SH-SY5Y (cell line): ENCODE results near the gene ANTXR1.

Experiments
- GATA2 ChIP-seq: IDR thresholded peaks from 2 replicates; pipeline ENCODE4 v1.6.1; 2011; ENCODE audit warnings: mild to moderate bottlenecking, low read depth, low read length
- GATA3 ChIP-seq: IDR thresholded peaks from 2 replicates; pipeline ENCODE4 v1.6.1; 2011; ENCODE audit warnings: low read depth, mild to moderate bottlenecking, low read length, moderate library complexity

The ANTXR1 gene

DNA sequence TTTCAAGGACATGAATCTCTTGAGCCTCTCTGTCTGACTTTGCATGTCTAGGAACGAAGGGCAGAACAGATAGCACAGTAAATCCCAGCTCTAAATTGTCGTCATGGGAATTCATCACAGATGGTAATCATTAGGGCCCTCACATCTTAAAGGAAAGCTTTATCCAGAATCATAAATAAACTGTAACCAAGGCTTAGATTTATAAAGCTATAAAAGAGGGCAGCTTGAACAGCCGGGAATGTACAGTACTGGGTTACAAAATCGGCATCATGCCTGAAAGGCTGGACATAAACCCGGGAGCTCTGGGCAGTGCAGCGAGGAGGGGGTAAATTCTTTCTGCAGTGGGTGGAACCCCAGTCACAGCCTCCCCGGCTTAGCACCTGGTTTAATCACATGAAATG, 229.7 kb downstream of the ANTXR1 start:
- TF ChIP-seq GATA2 (no peak), GATA3 (no peak)

DNA sequence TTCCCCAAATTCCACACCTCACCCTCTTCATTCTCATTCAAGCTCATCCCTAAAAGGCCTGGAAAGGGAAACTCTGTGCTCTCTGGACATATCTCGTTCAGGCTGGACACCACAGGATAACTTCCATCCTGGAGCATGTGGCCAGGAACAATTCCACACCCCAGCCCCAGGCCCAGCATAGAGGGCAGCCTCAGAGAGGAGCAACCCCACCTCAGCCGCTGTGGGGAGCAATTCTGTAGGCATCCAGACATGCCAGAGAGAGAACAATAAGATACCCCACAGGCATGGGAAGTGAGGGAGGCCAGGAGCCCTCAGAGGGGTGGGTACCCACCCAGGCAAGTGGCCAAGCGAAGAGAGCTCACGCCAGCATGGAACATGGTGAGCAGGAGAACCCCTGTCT, 230.7 kb downstream of the ANTXR1 start:
- TF ChIP-seq GATA3 (no peak), GATA2 (no peak)

DNA sequence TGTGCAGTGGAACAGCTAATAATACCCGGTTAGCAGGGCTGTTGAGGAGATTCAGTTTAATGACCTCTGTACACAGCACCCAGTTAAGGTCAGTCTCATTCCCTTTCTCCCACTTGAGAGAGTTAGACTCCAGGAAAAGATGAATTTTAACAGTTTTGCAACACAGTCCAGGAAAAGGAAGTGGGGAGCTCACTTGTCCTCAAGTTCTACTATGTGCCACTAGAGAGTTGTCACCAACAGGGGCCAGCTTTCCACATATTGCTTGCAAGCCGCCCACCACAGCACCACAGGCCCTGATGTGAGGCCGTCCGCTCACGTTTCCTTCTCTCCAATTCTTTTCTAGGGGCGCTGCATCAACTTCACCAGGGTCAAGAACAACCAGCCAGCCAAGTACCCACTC, 231.9 kb downstream of the ANTXR1 start:
- TF ChIP-seq GATA3: no peak

DNA sequence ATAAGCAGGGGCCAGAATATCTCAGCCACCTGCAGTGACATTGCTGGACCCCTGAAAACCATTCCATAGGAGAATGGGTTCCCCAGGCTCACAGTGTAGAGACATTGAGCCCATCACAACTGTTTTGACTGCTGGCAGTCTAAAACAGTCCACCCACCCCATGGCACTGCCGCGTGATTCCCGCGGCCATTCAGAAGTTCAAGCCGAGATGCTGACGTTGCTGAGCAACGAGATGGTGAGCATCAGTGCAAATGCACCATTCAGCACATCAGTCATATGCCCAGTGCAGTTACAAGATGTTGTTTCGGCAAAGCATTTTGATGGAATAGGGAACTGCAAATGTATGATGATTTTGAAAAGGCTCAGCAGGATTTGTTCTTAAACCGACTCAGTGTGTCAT, 234.6 kb downstream of the ANTXR1 start:
- no peak for TF ChIP-seq GATA3
- TF ChIP-seq GATA2: no peak

DNA sequence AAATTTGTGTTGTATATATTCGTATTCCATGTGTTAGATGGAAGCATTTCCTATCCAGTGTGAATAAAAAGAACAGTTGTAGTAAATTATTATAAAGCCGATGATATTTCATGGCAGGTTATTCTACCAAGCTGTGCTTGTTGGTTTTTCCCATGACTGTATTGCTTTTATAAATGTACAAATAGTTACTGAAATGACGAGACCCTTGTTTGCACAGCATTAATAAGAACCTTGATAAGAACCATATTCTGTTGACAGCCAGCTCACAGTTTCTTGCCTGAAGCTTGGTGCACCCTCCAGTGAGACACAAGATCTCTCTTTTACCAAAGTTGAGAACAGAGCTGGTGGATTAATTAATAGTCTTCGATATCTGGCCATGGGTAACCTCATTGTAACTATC, 235.3 kb downstream of the ANTXR1 start:
- TF ChIP-seq GATA2: no peak

DNA sequence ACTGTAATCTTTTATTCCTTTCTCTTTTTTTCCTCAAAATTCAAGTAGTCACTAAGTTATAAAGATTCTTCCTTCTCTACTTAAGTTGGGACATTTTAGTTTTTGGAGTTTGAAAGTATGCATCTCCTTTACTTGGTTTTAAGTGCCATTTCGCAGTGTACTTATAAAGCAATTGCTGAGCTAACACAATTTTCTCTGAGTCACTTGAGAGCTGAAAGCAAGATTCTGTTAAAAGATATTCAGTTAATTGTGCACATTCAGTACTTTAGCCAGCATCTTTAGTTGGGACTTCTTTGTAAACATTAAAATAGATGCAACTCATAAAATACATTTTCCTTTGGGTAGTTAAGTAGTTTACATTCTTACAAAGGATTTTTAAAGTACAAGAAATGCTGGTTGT, 238.0 kb downstream of the ANTXR1 start:
- TF ChIP-seq GATA2 (no peak), GATA3 (no peak)

DNA sequence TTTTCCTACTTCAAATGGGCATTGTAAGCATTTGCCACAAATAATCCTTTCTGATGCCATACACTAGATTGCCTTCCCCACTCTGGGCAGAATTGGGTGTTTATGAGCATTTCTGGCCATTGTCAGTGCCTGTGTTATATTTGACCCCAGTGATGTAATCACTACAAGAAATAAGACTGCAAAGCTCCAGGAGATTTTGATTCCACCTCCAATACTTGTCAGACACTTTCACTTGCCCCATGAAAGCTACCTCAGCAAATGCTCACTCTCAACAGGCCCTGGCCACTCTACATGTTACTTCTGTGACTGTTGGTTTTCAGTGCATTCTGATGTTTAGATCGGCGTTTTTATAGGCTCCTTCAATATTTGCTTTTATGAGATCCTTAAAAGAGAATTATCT, 239.0 kb downstream of the ANTXR1 start:
- TF ChIP-seq GATA2 (no peak), GATA3 (no peak)

DNA sequence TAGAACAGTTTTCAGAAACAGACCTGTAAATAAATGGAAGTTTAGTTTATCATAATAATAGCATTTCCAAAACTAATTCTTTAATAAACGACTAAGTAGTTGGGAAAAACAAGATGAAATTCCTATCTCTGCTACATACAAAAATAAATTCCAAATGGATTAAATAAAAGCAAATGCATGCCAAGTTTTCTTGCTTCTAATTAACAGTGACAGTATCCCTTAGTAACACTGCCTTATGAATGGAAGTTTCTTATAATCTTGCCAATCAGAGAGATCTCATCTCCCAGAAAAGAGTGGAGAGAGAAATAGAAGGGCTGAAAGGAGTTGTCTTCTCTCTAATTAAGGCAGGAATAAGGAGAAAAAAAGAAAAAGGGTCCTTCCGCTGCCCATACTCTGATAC, 240.1 kb downstream of the ANTXR1 start:
- TF ChIP-seq GATA3: no peak
- TF ChIP-seq GATA2: no peak

DNA sequence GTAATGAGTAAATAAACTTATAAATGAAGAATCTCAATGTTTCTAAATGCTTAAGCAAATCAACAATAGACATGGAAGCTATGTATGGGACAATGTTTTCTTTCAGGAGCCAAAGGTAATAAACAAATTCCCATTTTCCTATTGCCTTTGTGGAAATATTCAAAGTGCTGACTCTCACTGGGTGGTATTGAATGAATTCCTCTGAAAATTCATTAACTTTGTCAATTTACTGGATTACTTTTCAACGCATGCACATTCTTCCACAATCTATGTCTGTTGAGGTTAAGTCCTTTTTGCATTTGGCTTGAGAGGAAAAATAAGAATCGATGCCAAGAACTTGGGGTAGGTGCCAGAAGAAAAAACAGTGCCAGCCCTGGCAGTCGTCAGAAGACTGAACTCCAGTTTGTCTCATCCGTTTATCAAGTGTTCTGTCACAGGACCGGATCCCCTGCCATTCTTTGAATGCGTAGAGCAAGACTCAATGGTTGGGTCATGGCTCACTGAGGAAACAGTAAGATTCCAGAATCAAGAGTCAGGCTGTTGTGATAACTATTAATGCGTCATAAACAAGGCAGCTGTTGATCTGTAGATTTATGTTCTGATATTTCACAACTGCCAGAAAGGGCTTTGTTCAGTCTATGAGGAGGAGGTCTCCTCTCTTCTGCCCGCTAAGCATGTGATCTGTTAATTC, 240.8 kb downstream of the ANTXR1 start:
- TF ChIP-seq GATA2 (no peak), GATA3 (no peak)

DNA sequence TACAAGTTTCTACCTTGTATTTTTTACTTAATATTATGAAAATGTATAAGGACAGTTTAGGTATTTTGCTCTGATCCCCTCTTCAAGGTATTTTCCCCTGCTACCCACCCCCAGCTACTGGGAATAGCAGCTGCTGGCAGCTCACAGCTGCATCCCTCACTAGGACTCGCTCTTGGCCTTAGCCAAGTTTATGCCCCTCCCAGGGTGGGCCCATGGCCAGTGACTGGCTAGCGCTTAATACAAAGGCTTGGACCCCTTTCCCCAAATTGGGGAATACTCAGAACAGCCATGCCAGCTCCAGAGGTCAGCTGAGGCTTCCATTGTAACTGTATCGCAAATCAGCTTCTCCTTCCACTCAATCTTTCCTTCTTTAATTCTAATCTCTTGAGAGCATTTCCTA, 242.8 kb downstream of the ANTXR1 start:
- no peak for TF ChIP-seq GATA3
- TF ChIP-seq GATA2: no peak

DNA sequence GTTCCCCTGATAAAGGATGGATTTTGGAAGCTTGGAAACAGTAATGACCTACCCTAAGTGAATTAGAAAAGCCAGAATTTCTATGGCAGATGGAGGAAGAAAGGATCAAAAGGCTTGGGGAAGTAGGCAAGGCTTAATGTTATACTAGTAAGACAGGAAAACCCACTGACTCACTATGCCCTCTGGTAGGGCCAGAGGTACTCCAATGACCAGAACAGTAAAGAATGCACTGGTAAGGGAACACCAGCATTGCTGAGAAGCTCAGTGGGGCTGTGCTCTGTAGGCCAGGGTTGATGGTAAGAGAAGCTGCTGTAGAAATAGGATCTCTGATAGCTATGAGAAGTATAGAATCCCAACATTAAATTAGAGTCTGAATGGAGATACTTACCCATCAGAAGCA, 247.7 kb downstream of the ANTXR1 start:
- TF ChIP-seq GATA3 (no peak), GATA2 (no peak)

DNA sequence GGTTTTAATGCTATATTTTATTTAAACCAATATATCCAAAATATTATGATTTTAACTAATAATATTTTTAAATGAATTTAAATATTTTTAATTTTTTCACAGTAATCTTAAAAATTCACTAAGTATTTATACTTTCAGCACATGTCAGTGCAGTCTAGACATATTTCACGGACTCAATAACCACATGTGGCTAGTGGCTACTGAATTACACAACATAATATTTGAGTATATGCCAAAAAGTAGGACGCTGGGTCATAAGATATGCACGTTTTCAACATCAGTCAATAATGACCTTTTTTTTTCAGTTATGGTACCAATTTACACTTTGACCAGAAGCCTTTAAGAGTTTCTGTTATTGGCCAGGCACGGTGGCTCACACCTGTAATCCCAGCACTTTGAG, 256.4 kb downstream of the ANTXR1 start:
- TF ChIP-seq GATA3 (no peak), GATA2 (no peak)

DNA sequence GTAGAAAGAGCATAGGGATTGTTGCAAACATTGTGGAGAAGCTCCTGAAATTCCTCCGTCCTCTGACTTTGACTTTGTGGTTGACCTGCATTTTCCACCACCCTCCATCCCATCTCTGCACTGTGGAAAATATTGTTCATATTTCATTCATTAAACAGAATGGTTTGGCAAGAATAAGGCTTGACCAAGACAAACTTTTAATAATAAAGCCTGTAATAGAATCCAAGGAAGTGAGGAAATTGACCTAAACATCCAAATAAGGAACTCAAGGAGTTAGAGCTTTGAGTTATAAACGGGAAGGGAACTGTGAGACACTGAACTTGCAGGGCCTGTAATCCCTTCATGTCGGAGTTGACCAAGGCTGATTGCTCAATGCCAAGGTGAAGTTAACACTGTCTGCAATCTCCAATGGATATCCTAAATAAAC, 258.9 kb downstream of the ANTXR1 start:
- no peak for TF ChIP-seq GATA3
- no peak for TF ChIP-seq GATA2

DNA sequence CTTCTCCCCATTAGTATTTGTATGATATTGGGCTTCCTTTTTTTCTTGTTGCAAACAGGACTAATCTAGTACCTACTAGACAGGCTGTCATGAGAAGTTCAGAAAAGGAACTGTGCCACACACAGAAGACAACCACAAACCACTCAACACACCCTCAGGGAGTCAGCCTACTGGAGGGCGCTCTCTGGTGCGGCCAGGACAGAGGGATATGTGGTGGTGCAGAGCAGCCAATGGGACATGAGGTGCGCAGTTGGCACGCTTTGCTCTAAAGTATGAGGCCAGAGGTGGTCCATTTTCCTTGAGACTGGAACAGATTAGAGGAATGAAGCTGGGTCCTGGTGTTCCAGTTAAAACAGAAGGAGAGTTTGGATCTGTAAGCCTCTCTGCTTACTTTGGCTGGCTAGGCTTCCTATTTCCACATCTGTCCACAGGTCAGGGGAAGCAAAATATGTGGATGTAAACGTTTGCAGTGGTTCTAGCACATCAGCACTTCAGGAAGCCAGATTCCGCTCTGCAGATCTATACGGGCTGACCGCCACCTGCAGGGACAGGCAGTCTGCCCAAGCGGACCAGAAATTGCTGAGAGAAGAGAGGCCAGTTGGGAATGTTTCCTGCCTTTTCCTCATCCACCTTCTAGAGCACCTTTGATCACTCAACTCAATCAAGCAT, 260.0 kb downstream of the ANTXR1 start:
- TF ChIP-seq GATA2 (no peak), GATA3 (no peak)

DNA sequence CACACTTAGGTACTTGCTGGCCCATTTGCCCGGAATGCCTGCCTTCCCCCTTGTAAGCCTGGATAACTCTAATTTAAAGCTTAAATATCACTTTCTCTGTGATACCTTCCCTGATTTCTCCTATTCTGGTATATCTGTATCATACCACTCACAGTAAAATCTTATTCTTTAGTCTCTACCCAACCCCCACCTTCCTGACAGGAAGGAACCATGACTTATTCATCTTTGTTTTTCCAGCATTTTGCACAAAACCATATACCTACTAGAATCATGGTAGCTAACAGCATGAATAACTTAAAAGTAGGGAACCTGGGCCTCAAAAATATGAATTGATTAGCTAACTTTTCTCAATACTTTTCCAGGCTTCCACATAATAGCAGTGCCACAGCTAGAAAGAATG, 262.5 kb downstream of the ANTXR1 start:
- TF ChIP-seq GATA2 (no peak), GATA3 (no peak)
